K562 (cell line): ENCODE data around the gene ZNF22. TPM values are rescaled to one million over a fixed set of nuclear protein-coding genes. Genes with fewer than 3 reads are reported as not detected.

Source experiments
- ATAC-seq: fragments of 200-7000 bp; cut with Tn5 transposase; 3 replicates; pipeline ENCODE4 v1.9.1; 2020; ENCODE audit warnings: moderate library complexity
- BruUV-seq: library from RNA; stranded (reverse); fragments of 400-500 nt; replicated peaks from 2 replicates; lab custom pipeline; 2021; lab: Mats Ljungman, UMichigan
- CTCF ChIA-PET: fragments of 300-600 bp; formaldehyde crosslinking; extraction: SDS; loops from one replicate; lab custom pipeline; 2021; ENCODE audit warnings: low intra/inter-chr PET ratio; lab: Yijun Ruan, JAX
- POLR2A ChIA-PET: fragments of 300-600, 350-650 bp; sonication (Branson Sonifier 250); formaldehyde crosslinking; extraction: SDS; loops from one replicate; lab custom pipeline; 2021; ENCODE audit warnings: antibody characterized with exemption, inconsistent platforms; lab: Yijun Ruan, JAX
- DNase-seq, 4 experiments: peaks; one replicate each; pipeline versions ENCODE4 v3.0.0 to v3.0.0-alpha.2; 2011 to 2018; ENCODE audit warnings: low spot score in 3 of 4, mixed read lengths in 3 of 4; ENCODE audit errors: extremely low read depth in 1 of 4
- FAIRE-seq: peaks from 2 replicates; lab custom pipeline; 2011; peaks lifted over from hg19 to GRCh38; lab: Jason Lieb, UNC
- H2AFZ ChIP-seq: 2 replicates; pipeline ENCODE4 v1.6.0; 2011; ENCODE audit warnings: low read depth, low read length, control low read depth, inconsistent platforms
- H3K27ac ChIP-seq: fragments of 200-600 bp; 3 replicates; pipeline ENCODE4 v1.8.0; 2011; ENCODE audit warnings: low read depth, mild to moderate bottlenecking, control low read depth, inconsistent platforms, low read length, moderate library complexity, mixed read lengths; ENCODE audit errors: extremely low read depth
- H3K27me3 ChIP-seq, 2 experiments: fragments of 300-600 bp in 1 of 2; 2 replicates in 1 of 2; 3 replicates in 1 of 2; pipeline versions ENCODE4 v1.6.0 to v1.8.0; 2011; ENCODE audit warnings: inconsistent platforms in 2 of 2, low read length in 2 of 2, mild to moderate bottlenecking in 1 of 2, mixed read lengths in 1 of 2, moderate library complexity in 1 of 2; ENCODE audit not compliant: control insufficient read depth in 2 of 2, insufficient read depth in 2 of 2
- H3K36me3 ChIP-seq: fragments of 300-600 bp; 3 replicates; pipeline ENCODE4 v1.8.0; 2011; ENCODE audit warnings: mild to moderate bottlenecking, low read length, inconsistent platforms; ENCODE audit not compliant: control insufficient read depth, insufficient read depth
- H3K4me1 ChIP-seq, 2 experiments: fragments of 200-600 bp in 1 of 2; replicated peaks in 1 of 2; 2 replicates in 1 of 2; 3 replicates in 1 of 2; pipeline versions ENCODE4 v1.5.1 to v1.8.0; 2011; ENCODE audit warnings: inconsistent platforms in 2 of 2, low read length in 2 of 2, mild to moderate bottlenecking in 1 of 2, mixed read lengths in 1 of 2, moderate library complexity in 1 of 2; ENCODE audit not compliant: control insufficient read depth in 2 of 2, insufficient read depth in 2 of 2
- H3K4me2 ChIP-seq: 2 replicates; pipeline ENCODE4 v1.6.1; 2011; ENCODE audit warnings: low read length, control low read depth, inconsistent platforms, mixed read lengths; ENCODE audit not compliant: insufficient read depth
- H3K4me3 ChIP-seq: fragments of 200-600 bp; sonication (generic), shearing (Covaris generic); 2 replicates; pipeline ENCODE4 v1.5.1; 2016; ENCODE audit warnings: control low read depth, inconsistent platforms
- H3K79me2 ChIP-seq: fragments of 200-600 bp; 3 replicates; pipeline ENCODE4 v1.8.0; 2011; ENCODE audit warnings: low read length, inconsistent platforms; ENCODE audit not compliant: control insufficient read depth, insufficient read depth
- H3K9ac ChIP-seq, 2 experiments: 2 replicates each; pipeline versions ENCODE4 v1.6.0 to v1.6.1; 2011; ENCODE audit warnings: low read depth in 2 of 2, low read length in 2 of 2, control low read depth in 1 of 2, inconsistent platforms in 1 of 2, mild to moderate bottlenecking in 1 of 2, mixed read lengths in 1 of 2; ENCODE audit not compliant: insufficient read depth in 1 of 2
- H3K9me1 ChIP-seq: one replicate; pipeline ENCODE4 v1.6.0; 2011; ENCODE audit warnings: inconsistent platforms, mild to moderate bottlenecking, low read length, moderate library complexity; ENCODE audit not compliant: control insufficient read depth, insufficient read depth
- H3K9me3 ChIP-seq: replicated peaks from 2 replicates; pipeline ENCODE4 v1.5.1; 2011; ENCODE audit warnings: low read depth, low read length, inconsistent platforms; ENCODE audit not compliant: control insufficient read depth, insufficient read depth
- H4K20me1 ChIP-seq: replicated peaks from 2 replicates; pipeline ENCODE4 v1.6.1; 2011; ENCODE audit warnings: low read length, inconsistent platforms, mixed read lengths; ENCODE audit not compliant: control insufficient read depth, insufficient read depth
- HSF4 ChIP-seq: fragments of 250-450 bp; sonication (Bioruptor Pico); IDR thresholded peaks from 2 replicates; pipeline ENCODE4 v2.1.2; 2022; ENCODE audit warnings: mild to moderate bottlenecking, moderate library complexity, borderline replicate concordance
- NCOR1 ChIP-seq: fragments of 450-650 bp; IDR thresholded peaks from 2 replicates; pipeline ENCODE4 v1.6.1; 2016; ENCODE audit warnings: mild to moderate bottlenecking, moderate library complexity
- PHF20 ChIP-seq: fragments of 450-650 bp; IDR thresholded peaks from 2 replicates; pipeline ENCODE4 v1.6.1; 2018; ENCODE audit not compliant: partially characterized antibody
- RHOXF2B ChIP-seq: fragments of 250-450 bp; sonication (Bioruptor Pico); conservative IDR thresholded peaks from 2 replicates; pipeline ENCODE4 v1.5.1; 2021
- TCF7L2 ChIP-seq: fragments of 150-350 bp; IDR thresholded peaks from 2 replicates; pipeline ENCODE4 v1.6.1; 2016; ENCODE audit warnings: low read depth, mild to moderate bottlenecking, low read length, moderate library complexity
- XRCC4 ChIP-seq: IDR thresholded peaks from one replicate; pipeline ENCODE4 v1.6.1; 2011; ENCODE audit not compliant: insufficient read depth, insufficient read length; ENCODE audit errors: extremely low read depth
- ZNF12 ChIP-seq: sonication (generic); formaldehyde crosslinking; IDR thresholded peaks from 2 replicates; pipeline ENCODE4 v1.4.0; 2020; ENCODE audit warnings: mild to moderate bottlenecking, missing genetic modification reagents
- ZNF77 ChIP-seq: fragments of 250-450 bp; sonication (Bioruptor Pico); IDR thresholded peaks from 2 replicates; pipeline ENCODE4 v1.5.0; 2020
- WGBS: fragments of 100-300 bp; shearing (Covaris generic); methylation state at CpG from one replicate; pipeline ENCODE4 v1.1.6; 2016; ENCODE audit warnings: low coverage, mixed read lengths; ENCODE audit not compliant: insufficient coverage; ENCODE audit errors: missing lambda C conversion rate; 5-methylcytosine and 5-hydroxymethylcytosine counted together
- in situ Hi-C: fragments of 300-500 bp; cut with MboI; formaldehyde crosslinking; loops from 4 replicates; pipeline ENCODE4 v1.15.0; 2018; ENCODE audit warnings: inconsistent platforms, mixed read lengths
- intact Hi-C: fragments of 100-400 bp; cut with micrococcal nuclease; formaldehyde crosslinking; loops from 2 replicates; pipeline ENCODE4 v1.14.2; 2022
- polyA plus RNA-seq, 8 experiments: library from polyadenylated mRNA; depleted of rRNA in 4 of 8; stranded (reverse) in 5 of 8; unstranded in 3 of 8; fragments of >200 nt; fragmentation: Nextera tagmentation in 2 of 8; fragmentation: Illumina TruSeq in 1 of 8; extraction: Ambion mirVana in 2 of 8; extraction: Trizol in 1 of 8; gene quantifications; 2 replicates each; pipeline versions ENCODE4 v1.2.1 to v1.2.3, GENCODE V29; 2011 to 2014; ENCODE audit warnings: inconsistent platforms in 1 of 8, missing spikeins in 1 of 8
- total RNA-seq, 7 experiments: library from RNA; depleted of rRNA in 6 of 7; stranded (reverse); fragments of >200 nt in 6 of 7; fragmentation: Illumina TruSeq in 2 of 7; extraction: Trizol in 2 of 7; gene quantifications; 2 replicates each; pipeline versions ENCODE4 v1.2.1 to v1.2.3, GENCODE V29; 2011 to 2021; ENCODE audit warnings: low replicate concordance in 1 of 7
- TF ChIP-seq, protein P1 (sequence below): sonication (generic); formaldehyde crosslinking; IDR thresholded peaks from 2 replicates; pipeline ENCODE4 v1.8.0; 2022; ENCODE audit warnings: missing genetic modification reagents, mild to moderate bottlenecking, borderline replicate concordance
- TF ChIP-seq, protein P2 (sequence below): fragments of 450-650 bp; formaldehyde crosslinking; IDR thresholded peaks from 2 replicates; pipeline ENCODE4 v1.4.0; 2022; ENCODE audit warnings: mild to moderate bottlenecking, moderate library complexity
- TF ChIP-seq, protein P3 (sequence below), 2 experiments: fragments of 200-800 bp in 1 of 2; sonication (Bioruptor generic) in 1 of 2; sonication (generic) in 1 of 2; formaldehyde crosslinking in 1 of 2; IDR thresholded peaks in 1 of 2; conservative IDR thresholded peaks in 1 of 2; 2 replicates each; pipeline versions ENCODE4 v1.5.0 to v1.6.1; 2016 to 2020; ENCODE audit warnings: missing compliant biosample characterization in 1 of 2, missing genetic modification characterization in 1 of 2, missing genetic modification reagents in 1 of 2

The ZNF22 gene
- total and polyA plus RNA-seq, 9 of the 15 experiments (the other 6 are each of a cell fraction or from before 2014, with no cell fraction given), result 36.2 to 98.7 (median 51.2) TPM

DNA sequence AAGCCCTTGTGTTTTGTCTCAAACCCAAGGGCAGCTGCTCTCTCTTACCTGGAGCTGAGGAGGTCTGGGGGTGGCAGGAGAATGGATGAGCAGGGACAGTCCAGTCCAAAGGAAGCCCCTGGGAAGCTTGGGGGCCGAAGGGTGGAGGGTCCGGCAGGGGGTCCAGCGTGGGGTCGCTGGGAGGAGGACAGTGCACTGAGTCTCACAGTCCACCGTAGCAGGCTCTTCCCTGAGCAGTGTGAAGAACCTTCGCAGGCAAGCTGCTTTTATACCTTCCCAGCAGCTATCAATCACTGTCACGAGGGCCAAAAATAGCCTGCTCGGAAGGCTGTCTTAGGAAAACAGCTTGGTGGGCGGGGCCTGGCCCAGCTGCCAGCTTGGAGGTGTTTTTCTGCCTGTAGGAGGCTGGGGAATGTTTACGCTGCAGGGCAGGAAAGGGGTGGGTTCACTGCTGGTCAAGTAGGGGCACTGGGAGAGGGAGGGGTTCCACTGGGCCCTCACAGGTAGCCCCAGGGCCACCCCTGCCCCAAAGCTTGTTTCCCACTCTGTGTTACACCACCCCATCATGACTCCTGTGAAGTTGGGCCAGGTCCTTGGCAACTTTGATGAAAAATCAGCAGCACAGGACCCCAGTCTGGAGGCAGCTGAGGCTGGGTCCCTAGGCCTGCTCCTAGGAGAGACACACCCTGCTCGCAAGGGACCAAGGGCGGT lies 22.0 kb upstream of the ZNF22 start, which contains the start of gene DEPP1 (continued):
- TF ChIP-seq TCF7L2, result no peak
- TF ChIP-seq ZNF77, result no peak
- TF ChIP-seq RHOXF2B (CRISPR knock-in tag), result no peak
- no peak for TF ChIP-seq PHF20
- TF ChIP-seq, protein P1, sequence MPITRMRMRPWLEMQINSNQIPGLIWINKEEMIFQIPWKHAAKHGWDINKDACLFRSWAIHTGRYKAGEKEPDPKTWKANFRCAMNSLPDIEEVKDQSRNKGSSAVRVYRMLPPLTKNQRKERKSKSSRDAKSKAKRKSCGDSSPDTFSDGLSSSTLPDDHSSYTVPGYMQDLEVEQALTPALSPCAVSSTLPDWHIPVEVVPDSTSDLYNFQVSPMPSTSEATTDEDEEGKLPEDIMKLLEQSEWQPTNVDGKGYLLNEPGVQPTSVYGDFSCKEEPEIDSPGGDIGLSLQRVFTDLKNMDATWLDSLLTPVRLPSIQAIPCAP (CRISPR knock-in tag), result 0 out of 2 replicates have a peak, but pooled peaks have one; percentile 46

DNA sequence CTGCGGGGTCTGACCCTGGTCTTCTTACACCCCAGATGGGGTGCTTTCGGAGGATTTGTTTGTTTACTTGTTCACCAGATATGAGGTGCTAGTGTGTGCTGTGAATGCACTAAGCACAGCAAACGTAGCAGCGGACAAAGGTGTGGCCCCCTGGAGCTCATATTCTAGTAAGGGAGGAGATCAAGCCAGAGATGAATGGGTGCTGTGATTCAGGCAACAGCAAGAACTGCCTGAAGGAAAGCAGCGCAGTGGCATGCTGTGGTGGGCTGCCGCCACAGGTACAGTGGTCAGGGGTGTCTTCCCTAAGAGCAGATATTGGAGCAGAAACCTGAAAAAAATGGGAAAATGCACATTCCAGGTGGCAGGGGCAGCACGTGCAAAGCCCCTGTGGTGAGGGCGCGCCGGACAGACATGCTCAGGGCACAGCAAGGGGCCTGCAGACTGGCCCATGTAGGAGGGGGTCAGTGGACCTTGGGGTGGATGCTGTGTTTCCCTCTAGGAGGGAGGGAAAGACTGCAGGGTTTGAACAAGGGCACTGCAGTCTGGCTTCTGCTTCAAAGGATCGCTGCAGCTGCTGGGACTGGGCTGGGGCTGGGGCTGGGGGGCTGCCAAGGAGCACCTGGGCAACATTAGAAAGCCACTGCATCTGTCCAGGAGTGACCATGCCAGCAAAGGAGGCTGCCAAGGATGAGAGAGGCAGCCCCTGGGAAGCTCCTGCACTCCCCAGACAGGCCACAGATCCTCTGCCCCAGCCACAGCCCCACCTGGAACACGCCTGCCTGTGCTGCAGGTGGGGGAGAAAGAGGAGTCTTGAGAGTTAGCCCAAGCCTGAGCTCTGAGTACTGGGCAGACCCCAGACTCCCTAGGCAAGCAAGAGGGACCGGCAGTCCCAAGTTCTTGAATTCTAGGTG lies 21.2 kb upstream of the ZNF22 start:
- TF ChIP-seq XRCC4 (no peak), ZNF12 (CRISPR knock-in tag) (0 out of 2 replicates have a peak, but pooled peaks have one; percentile 45), HSF4 (no peak), NCOR1 (no peak)
- TF ChIP-seq, protein P2, sequence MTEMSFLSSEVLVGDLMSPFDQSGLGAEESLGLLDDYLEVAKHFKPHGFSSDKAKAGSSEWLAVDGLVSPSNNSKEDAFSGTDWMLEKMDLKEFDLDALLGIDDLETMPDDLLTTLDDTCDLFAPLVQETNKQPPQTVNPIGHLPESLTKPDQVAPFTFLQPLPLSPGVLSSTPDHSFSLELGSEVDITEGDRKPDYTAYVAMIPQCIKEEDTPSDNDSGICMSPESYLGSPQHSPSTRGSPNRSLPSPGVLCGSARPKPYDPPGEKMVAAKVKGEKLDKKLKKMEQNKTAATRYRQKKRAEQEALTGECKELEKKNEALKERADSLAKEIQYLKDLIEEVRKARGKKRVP (CRISPR knock-in tag), result no peak
- TF ChIP-seq, protein P3, sequence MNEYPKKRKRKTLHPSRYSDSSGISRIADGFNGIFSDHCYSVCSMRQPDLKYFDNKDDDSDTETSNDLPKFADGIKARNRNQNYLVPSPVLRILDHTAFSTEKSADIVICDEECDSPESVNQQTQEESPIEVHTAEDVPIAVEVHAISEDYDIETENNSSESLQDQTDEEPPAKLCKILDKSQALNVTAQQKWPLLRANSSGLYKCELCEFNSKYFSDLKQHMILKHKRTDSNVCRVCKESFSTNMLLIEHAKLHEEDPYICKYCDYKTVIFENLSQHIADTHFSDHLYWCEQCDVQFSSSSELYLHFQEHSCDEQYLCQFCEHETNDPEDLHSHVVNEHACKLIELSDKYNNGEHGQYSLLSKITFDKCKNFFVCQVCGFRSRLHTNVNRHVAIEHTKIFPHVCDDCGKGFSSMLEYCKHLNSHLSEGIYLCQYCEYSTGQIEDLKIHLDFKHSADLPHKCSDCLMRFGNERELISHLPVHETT (CRISPR knock-in tag; conservative IDR thresholded peaks at IDR 0.05 in 1 of 2, IDR thresholded peaks at IDR 0.05 in 1 of 2), result peak in 1 of 2 experiments; percentile 46; a peak in 1 of 4 replicates
- in situ Hi-C loops (no loop called here), intact Hi-C loops (loop anchor here (5.0 kb wide), 1 partner anchor 102 kb away; no protein-coding TSS in a partner anchor)
- peaks cover 0 to 14% of the 10 kb centered on the region in 2 experiments; a peak in 3 of 5 replicates for H3K27me3 ChIP-seq
- 0 out of 3 replicates have a peak overlapping the region, but pooled peaks have one; percentile 13 for H3K27ac ChIP-seq
- 61% methylated on average over 12 of the region's 13 CpGs for WGBS
- H3K4me3 ChIP-seq, result no peak overlapping the region
- H3K4me2 ChIP-seq, result peak overlapping the region; percentile 61; the same call in 1 of the 2 replicates
- H3K79me2 ChIP-seq, result no peaks in the 10 kb centered on the region
- ATAC-seq (no peak), DNase-seq (no peak), FAIRE-seq (no peak)
- H3K9me3 ChIP-seq, result no peaks in the 10 kb centered on the region
- H3K9ac ChIP-seq, result peak overlapping the region in 1 of 2 experiments; percentile 54; a peak in 3 of 4 replicates
- H2AFZ ChIP-seq, result peak overlapping the region; percentile 78
- POLR2A ChIA-PET, result interaction anchor here (0.6 to 1.8 kb wide), 11 partner anchors 8 to 50 kb away, joined by 3 to 8 read pairs (median 4); no protein-coding TSS in a partner anchor
- BruUV-seq, result no TSS peak
- peaks cover 37 to 51% of the 10 kb centered on the region in 2 experiments for H3K4me1 ChIP-seq
- no peaks in the 10 kb centered on the region for H3K36me3 ChIP-seq
- no peaks in the 10 kb centered on the region for H4K20me1 ChIP-seq
- CTCF ChIA-PET, result no interaction called here
- H3K9me1 ChIP-seq, result no peaks in the 10 kb centered on the region
